Upper lobe of left lung (tissue), 4 donors: Measurements from ENCODE around the gene COA5.

Experiments
- POLR2A ChIP-seq, 4 donors: fragments of 450-650 bp; IDR thresholded peaks; one replicate each; pipeline ENCODE4 v1.5.1; 2016 to 2017; ENCODE audit warnings: antibody characterized with exemption in 4 of 4, mild to moderate bottlenecking in 2 of 4
- POLR2AphosphoS5 ChIP-seq, 2 donors: sonication (generic); formaldehyde crosslinking; IDR thresholded peaks; one replicate each; pipeline ENCODE4 v1.5.1; 2017; ENCODE audit warnings: antibody characterized with exemption in 2 of 2
- TF ChIP-seq, protein P1 (sequence below), 6 experiments: fragments of 450-650 bp in 4 of 6; fragments of 200-600 bp in 2 of 6; sonication (generic) in 2 of 6; IDR thresholded peaks; one replicate each; pipeline ENCODE4 v1.5.1; 2016 to 2019; ENCODE audit warnings: antibody characterized with exemption in 6 of 6

DNA sequence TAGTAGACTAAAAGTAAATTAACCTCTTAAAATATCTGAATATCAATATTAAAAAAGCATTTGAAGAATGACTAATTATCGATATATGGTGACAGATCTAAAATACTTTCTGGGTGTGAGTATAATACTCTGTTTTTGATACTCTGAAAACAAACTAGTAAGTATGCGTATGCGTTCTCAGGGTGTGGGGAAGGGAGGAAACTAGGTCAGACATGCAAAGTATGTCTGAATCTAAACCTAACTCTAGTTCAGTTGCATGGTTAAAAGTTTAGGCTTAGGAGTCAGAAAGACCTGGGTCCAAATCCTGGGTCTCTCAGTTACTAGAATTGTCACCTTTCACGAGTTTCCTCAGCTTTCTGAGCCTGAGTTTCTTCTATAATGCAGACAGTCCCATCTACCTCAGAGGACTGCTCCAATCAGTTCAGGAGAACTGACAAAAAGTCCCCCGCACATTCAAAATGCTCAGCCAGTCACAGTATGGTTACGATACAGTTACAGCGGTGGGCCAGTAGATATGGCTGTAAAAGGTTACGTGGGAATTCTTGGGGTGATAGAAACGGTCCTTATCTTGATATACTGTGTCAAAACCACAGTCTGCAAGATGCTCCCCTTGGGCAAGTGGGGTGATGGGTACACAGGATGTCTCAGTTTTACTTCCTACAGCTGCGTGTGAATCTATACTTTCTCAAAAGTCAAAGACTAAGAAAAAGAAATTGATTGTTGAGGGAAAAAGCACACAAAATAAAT lies 29.3 kb upstream of the COA5 start:
- TF ChIP-seq POLR2A (IDR thresholded peaks at IDR 0.05), result no peak
- TF ChIP-seq, protein P1, sequence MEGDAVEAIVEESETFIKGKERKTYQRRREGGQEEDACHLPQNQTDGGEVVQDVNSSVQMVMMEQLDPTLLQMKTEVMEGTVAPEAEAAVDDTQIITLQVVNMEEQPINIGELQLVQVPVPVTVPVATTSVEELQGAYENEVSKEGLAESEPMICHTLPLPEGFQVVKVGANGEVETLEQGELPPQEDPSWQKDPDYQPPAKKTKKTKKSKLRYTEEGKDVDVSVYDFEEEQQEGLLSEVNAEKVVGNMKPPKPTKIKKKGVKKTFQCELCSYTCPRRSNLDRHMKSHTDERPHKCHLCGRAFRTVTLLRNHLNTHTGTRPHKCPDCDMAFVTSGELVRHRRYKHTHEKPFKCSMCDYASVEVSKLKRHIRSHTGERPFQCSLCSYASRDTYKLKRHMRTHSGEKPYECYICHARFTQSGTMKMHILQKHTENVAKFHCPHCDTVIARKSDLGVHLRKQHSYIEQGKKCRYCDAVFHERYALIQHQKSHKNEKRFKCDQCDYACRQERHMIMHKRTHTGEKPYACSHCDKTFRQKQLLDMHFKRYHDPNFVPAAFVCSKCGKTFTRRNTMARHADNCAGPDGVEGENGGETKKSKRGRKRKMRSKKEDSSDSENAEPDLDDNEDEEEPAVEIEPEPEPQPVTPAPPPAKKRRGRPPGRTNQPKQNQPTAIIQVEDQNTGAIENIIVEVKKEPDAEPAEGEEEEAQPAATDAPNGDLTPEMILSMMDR (IDR thresholded peaks at IDR 0.05), result no peak
- TF ChIP-seq POLR2AphosphoS5 (IDR thresholded peaks at IDR 0.05), result no peak
